ENCODE results near the gene TAS2R14.

Gene TAS2R14

GRCh38 chr12:10939163-10939562 lies at the start of gene TAS2R14:
TSS of gene TAS2R14 (minus strand) at chr12:10939263. CDS start at chr12:10939207, 56 bp downstream.
- no peak for DNase-seq

DNA sequence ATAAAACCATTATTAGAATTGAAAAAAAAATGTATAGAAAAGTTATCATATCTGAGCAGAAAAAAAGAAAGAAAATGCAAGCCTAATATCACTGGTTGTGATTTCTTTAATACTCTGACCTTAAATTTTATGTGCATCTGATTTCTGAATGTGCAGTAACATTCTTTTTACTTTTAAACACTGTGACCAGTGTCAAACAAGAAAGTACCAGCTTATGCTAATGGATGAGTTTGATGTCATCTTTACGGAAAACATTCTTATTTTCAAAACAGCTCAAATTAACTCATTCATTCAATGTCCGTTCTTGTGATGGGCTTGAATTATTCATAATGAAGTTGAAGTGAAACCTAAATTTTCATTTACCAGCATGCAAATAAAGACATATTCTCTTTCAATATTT lies 47.7 kb upstream of the TAS2R14 start, which contains the start of gene TAS2R50:
Gene TAS2R50 (minus strand): TSS at position 101 of the 400 bp plus-strand sequence. CDS start 52 bp downstream, at position 49.
- no peak for DNase-seq

DNA sequence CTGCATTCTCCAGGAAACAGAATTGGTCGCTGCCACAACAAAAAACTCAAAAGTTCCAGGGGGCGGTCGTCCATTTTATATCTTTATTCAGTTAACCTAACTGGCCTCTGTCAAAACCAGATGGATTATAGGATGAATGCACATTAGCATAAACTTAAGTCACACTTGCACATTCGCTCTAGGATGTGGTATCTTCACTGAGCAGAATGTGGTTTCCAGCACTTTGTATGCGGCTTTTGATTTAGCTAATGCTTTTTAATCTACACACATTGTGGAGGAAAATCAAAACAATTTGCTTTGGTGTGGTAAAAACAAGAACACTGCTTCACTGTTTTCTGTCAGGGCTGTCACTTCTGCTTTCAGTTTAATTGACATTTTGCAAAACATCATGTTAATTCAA lies 43.2 kb upstream of the TAS2R14 start:
- no peak for DNase-seq

DNA sequence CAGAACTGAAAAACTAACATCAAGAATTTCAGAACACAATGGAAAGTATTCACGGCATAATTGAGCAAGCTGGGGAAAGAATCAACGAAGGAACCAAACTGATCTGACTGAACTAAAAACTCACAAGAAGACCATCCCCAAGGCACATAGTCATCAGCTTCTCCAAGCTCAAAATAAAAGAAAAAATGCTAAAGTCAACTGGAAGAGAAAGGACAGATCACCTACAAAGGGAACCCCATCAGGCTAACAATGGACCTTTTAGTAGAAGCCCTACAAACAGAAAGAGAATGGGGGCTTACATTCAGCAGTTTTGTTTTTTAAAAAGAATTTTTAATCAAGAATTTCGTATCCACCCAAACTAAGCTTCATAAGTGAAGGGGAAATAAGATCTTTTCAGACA lies 35.9 kb upstream of the TAS2R14 start:
- DNase-seq = no peak

GRCh38 chr12:10968765-10969456 lies 29.8 kb upstream of the TAS2R14 start:
- DNase-seq = no peak

DNA sequence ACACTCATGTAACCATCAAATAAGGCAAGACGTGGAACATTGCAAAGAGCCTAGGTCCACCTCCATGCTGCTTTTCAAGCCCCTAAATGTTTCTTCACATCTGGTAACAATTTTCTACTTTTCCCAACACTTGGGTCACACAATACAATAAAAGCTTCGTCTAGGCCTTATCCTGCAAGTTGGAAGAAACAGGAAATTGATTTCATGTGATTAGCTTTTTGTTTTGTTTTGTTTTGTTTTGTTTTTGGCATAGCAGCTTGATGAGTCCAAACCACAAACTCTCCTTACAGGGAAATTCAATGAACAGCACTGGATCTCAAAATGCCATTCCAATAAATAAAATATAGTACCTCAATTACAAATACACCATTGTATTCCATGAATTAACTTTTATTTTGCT lies 28.3 kb upstream of the TAS2R14 start:
- no peak for DNase-seq

DNA sequence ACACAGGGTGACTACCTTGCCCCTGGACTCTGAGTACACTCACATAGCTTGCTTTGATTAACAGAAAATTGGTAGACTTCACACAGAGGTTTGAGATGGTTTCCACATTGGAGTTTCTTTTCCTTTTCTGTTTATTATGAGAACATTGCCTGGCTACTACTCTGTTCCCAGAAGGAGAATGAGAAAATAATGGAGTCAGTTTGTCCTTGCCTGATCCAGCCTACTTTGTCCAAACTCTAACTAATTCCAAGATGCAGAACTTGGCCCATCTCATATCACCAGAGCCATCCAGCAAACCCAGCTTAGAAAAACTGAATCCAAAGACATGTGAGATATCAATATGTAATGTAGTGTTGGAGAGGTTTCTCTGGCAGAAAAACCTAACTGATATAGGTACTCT lies 27.3 kb upstream of the TAS2R14 start:
- no peak for DNase-seq

DNA sequence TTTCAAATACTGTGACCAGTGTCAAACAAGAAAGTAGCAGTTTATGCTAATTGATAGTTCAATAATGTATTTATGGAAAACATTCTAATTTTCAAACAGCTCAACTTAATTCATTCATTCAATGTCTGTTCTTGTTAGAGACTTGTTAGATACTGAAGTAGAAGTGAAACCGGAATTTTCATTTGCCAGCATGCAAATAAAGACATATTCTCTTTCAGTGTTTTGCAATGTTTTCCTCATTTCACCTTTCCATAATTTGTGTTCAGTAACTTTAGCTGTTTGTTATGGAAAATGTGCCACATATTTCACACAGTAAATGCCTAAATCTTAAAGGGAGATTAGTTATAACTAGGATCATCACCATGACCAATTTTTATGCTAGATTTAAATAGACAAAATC lies 26.4 kb upstream of the TAS2R14 start:
- no peak for DNase-seq

GRCh38 chr12:10960211-10960610 lies 21.1 kb upstream of the TAS2R14 start:
- DNase-seq = no peak

DNA sequence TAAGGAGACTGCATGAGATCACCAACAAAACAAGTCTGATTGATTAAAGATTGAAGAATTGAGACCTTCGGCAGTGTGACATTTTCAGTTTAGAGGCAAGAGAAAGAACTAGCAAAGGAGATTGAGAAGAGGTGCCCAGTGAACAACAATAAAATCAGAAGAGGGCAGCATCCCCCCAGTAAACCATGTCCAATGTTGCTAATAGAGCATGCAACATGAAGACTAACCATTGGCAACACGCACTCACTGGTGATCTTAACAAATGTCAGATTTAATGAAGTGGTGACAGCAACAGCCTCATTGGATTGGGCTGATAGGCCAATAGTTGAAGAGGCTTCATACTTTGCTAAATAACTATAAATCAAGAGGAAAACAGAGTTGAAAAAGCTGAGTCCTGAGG lies 20.7 kb upstream of the TAS2R14 start:
- no peak for DNase-seq

DNA sequence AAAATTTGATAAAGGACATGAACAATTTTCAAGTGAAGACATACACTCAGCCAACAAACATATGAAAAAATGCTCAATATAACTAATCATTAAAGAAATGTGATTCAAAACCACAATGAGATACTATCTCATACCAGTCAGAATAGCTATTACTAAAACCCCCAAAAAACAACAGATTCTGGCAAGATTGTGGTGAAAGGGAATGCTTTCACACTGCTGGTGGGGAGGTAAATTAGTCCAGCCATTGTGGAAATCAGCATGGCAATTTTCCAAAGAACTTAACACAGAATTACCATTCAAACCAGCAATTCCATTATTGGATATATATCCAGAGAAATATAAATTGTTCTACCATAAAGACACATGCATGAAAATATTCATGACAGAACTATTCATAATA lies 18.7 kb upstream of the TAS2R14 start:
- no peak for DNase-seq

GRCh38 chr12:10956085-10956484 lies 17.0 kb upstream of the TAS2R14 start:
- no peak for DNase-seq

- no peak for DNase-seq
These were observed 13.6 kb upstream of the TAS2R14 start for GRCh38 chr12:10952645-10953044.

- no peak for DNase-seq
These were observed 4.1 kb upstream of the TAS2R14 start for GRCh38 chr12:10943167-10943566.

DNA sequence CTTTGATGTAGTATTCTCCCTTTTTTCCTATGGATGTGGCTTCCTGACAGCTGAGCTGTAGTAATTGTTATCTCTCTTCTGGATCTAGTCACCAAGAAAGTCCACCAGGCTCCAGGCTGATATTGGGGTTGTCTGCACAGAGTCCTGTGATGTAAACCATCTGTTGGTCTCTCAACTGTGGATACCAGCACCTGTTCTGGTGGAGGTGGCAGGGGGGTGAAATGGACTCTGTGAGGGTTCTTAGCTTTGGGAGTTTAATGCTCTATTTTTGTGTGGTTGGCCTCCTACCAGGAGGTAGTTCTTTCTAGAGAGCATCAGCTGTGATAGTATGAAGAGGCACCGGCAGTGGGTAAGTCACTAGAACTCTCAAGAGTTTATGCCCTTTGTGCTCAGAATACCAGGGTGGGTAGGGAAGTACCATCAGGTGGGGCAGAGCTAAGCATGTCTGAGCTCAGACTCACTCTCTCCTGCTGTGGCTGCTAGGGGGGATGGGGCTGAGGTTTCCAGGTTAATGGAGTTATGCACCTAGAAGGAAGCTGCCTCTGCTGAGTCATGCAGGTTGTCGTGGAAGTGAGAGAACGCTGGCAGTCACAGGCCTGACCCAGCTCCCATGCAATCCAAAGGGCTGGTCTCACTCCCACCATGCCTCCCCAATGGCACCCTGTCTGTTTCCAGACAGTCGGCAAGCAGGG lies 3.0 kb upstream of the TAS2R14 start:
- DNase-seq = no peak

DNA sequence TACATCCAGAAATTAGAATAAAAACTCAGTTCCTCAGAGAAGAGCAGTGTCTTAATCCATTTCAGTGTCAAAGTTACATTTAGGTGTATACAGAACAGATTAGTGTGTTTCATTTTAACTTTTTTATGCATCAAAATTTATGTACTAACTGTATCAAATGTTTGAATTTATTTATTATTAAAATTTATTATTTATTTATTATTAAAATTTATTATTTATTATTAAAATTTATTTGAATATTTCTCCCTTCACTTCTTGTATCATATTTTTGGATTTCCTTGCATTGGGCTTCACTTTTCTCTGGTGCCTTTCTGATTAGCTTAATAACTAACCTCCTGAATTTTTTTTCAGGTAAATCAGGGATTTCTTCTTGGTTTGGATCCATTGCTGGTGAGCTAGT lies 2.3 kb upstream of the TAS2R14 start:
- no peak for DNase-seq

DNA sequence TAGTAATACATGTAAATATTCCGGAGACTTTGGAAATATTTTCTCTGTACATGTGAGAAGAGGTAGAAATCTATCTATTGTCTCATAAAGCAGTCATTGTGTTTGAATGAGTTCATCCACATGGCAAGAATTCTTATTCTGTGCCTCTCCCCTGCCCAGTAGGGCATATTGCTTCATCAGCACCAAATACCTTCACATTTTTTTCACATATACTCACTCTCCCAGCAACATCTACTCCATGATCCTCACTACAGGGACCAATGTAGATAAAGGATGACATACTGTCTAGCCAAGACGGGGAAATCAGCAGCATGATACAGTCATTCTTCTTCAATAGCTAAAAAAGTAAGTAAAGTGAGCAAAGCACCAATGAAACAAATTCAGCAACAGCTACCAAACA lies 1.3 kb upstream of the TAS2R14 start:
- no peak for DNase-seq

GRCh38 chr12:10936506-10936905 lies 2.6 kb downstream of the TAS2R14 start:
- DNase-seq = no peak

GRCh38 chr12:10928746-10929286 lies 10.2 kb downstream of the TAS2R14 start, which contains the start of gene PRH2:
TSS of gene PRH2 (plus strand) at chr12:10929236. CDS start at chr12:10929274, 38 bp downstream.
- no peak for DNase-seq

DNA sequence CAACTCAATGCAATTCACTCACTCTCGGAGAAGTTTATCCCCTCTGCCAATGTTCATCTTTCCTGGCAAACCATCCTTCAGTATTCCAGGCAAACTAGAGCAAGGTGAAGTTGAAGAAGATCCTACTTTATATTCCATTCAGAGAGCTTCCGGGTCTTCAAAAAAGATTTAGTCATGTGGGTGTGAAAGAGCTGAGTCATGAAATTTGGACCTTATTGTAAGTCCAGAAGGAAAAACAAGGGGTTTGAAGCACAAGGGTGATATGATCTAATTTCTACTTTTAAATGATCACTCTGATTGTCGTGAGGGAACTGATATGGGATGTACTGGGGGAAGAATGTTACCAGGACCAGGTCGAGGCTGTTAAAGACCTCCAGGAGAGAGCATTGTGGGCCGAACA lies 12.8 kb downstream of the TAS2R14 start:
- no peak for DNase-seq

GRCh38 chr12:10919809-10920208 lies 19.3 kb downstream of the TAS2R14 start:
- no peak for DNase-seq

- no peak for DNase-seq
These were observed 28.7 kb downstream of the TAS2R14 start for GRCh38 chr12:10910380-10910779.

DNA sequence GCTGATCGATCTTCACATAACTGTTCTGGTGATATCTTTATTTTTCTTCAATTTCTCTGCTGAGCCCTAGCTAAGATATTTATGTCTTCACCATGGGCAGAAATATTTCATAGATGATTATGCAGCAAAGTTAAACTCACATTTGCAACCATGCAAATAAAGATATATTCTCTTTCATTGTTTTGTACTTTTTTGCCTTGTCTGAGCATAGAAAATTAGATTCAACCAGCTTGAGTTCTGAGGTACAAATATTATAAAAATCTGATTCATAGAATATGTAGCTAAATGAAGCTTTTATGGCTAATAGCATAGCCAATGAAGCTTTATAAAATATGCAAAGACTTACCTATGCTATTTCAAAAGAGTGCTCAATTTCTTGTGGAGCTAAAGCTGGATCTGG lies 29.6 kb downstream of the TAS2R14 start, which contains the start of gene TAS2R13:
Gene TAS2R13 (minus strand): TSS at position 101 of the 400 bp plus-strand sequence. CDS start 264 bp downstream, outside the sequence.
- DNase-seq = no peak

DNA sequence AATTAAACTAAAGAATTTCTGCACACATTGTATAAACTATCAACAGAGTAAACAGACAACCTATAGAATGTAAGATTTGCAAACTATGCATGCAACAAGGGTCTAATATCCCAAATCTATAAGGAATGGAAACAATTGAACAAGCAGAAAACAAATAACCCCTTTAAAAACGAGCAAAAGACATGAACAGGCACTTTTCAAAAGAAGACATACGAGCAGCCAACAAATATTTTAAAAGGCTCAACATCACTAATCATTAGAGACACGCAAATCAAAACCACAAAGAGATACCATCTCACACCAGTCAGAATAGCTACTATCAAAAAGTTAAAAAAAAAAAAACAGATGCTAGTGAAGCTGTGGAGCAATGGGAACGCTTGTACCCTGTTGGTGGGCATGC lies 34.4 kb downstream of the TAS2R14 start:
- no peak for DNase-seq
